Mucosa of descending colon (tissue), 3 donors: ENCODE measurements around the gene FNDC3A. TPM values are rescaled to one million over a fixed set of nuclear protein-coding genes. Genes with fewer than 3 reads are reported as not detected.

Experiments used
- ATAC-seq: fragments of 200-7000 bp; cut with Tn5 transposase; one replicate; pipeline ENCODE4 v1.9.1; 2020; ENCODE audit warnings: mild to moderate bottlenecking, moderate library complexity
- DNase-seq, 3 donors: peaks; one replicate each; pipeline ENCODE4 v3.0.0-alpha.2; 2020
- H3K36me3 ChIP-seq: fragments of 200-600 bp; one replicate; pipeline ENCODE4 v1.8.0; 2021; ENCODE audit warnings: low read depth, mild to moderate bottlenecking
- H3K4me1 ChIP-seq: fragments of 200-600 bp; one replicate; pipeline ENCODE4 v1.8.0; 2021; ENCODE audit warnings: low read depth, mild to moderate bottlenecking
- H3K4me3 ChIP-seq: fragments of 200-600 bp; one replicate; pipeline ENCODE4 v1.8.0; 2021; ENCODE audit warnings: mild to moderate bottlenecking
- H3K9me3 ChIP-seq: fragments of 200-600 bp; one replicate; pipeline ENCODE4 v1.8.0; 2021; ENCODE audit warnings: mild to moderate bottlenecking
- intact Hi-C, 2 donors: fragments of 100-400 bp; cut with DNase I in 1 of 2; cut with micrococcal nuclease in 1 of 2; formaldehyde crosslinking; loops; one replicate each; pipeline versions ENCODE4 v1.11.0 to v1.11.1; 2022; cut with DNase I, micrococcal nuclease
- total RNA-seq, 3 donors: library from RNA; stranded (reverse); fragmentation: NEBNext Ultra II Directional in 2 of 3; extraction: Animal tissue kit (Norgen Biotek cat#: 25700) in 2 of 3; gene quantifications; one replicate each; pipeline versions ENCODE4 v1.2.1 to v1.2.4, GENCODE V29; 2021 to 2023
- TF ChIP-seq, protein P1 (sequence below): fragments of 200-600 bp; IDR thresholded peaks from one replicate; pipeline ENCODE4 v1.8.0; 2022; ENCODE audit warnings: antibody characterized with exemption, mild to moderate bottlenecking
- donor health status: DM: no; HTN: no; CAD: no; lungs with moderate emphysema.
- donor health status: DM: no; HTN: no; CAD: no.
- donor health status: DM: no; HTN: yes; CAD: no.

The FNDC3A gene
- total RNA-seq, 3 donors from 2014 or later = 46.6 to 63.6 (median 47.3) TPM

- H3K36me3 ChIP-seq = no peaks in the 10 kb centered on the region
These were observed 282.5 kb downstream of the FNDC3A start for GRCh38 chr13:49258089-49258796.

More at GRCh38 chr13:49258089-49258796, 282.5 kb downstream of the FNDC3A start:
- Histone ChIP-seq H3K4me1 (no peaks in the 10 kb centered on the region), H3K4me3 (no peak overlapping the region), H3K9me3 (no peaks in the 10 kb centered on the region)
- intact Hi-C loops = no loop called here
- ATAC-seq (no peak), DNase-seq (no peak)
- TF ChIP-seq, protein P1, sequence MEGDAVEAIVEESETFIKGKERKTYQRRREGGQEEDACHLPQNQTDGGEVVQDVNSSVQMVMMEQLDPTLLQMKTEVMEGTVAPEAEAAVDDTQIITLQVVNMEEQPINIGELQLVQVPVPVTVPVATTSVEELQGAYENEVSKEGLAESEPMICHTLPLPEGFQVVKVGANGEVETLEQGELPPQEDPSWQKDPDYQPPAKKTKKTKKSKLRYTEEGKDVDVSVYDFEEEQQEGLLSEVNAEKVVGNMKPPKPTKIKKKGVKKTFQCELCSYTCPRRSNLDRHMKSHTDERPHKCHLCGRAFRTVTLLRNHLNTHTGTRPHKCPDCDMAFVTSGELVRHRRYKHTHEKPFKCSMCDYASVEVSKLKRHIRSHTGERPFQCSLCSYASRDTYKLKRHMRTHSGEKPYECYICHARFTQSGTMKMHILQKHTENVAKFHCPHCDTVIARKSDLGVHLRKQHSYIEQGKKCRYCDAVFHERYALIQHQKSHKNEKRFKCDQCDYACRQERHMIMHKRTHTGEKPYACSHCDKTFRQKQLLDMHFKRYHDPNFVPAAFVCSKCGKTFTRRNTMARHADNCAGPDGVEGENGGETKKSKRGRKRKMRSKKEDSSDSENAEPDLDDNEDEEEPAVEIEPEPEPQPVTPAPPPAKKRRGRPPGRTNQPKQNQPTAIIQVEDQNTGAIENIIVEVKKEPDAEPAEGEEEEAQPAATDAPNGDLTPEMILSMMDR = no peak

Other genes with a start within 250 kb of the FNDC3A start
- not detected for gene MLNR, start 244.4 kb downstream of the FNDC3A start, total RNA-seq